Trophoblast cell (in vitro differentiated cells and primary cell): Measurements from ENCODE around the gene OR6B1. TPM values are rescaled to one million over a fixed set of nuclear protein-coding genes. Genes with fewer than 3 reads are reported as not detected.

Experiments used
- DNase-seq, 2 donors: peaks; one replicate each; pipeline ENCODE4 v3.0.0-alpha.2; 2016
- H2AFZ ChIP-seq: 2 replicates; pipeline ENCODE4 v1.6.1; 2013; ENCODE audit warnings: low read length, moderate library complexity, mild to moderate bottlenecking; ENCODE audit not compliant: insufficient read depth, poor library complexity
- H2AK5ac ChIP-seq: 2 replicates; pipeline ENCODE4 v1.6.1; 2013; ENCODE audit warnings: mild to moderate bottlenecking, low read length
- H2BK120ac ChIP-seq: 2 replicates; pipeline ENCODE4 v1.6.1; 2013; ENCODE audit warnings: low read length, mild to moderate bottlenecking, moderate library complexity; ENCODE audit not compliant: insufficient read depth, poor library complexity
- H2BK12ac ChIP-seq: 2 replicates; pipeline ENCODE4 v1.6.1; 2013; ENCODE audit warnings: mild to moderate bottlenecking, low read length, moderate library complexity
- H2BK5ac ChIP-seq: 2 replicates; pipeline ENCODE4 v1.6.1; 2013; ENCODE audit warnings: low read length, low read depth, moderate library complexity, mild to moderate bottlenecking; ENCODE audit not compliant: poor library complexity
- H3K14ac ChIP-seq: 2 replicates; pipeline ENCODE4 v1.6.1; 2013; ENCODE audit warnings: mild to moderate bottlenecking, low read length
- H3K18ac ChIP-seq: 2 replicates; pipeline ENCODE4 v1.6.1; 2013; ENCODE audit warnings: mild to moderate bottlenecking, low read length
- H3K23ac ChIP-seq: 2 replicates; pipeline ENCODE4 v1.6.1; 2013; ENCODE audit warnings: low read length
- H3K27ac ChIP-seq: 2 replicates; pipeline ENCODE4 v1.5.1; 2013; ENCODE audit warnings: low read depth, mild to moderate bottlenecking, inconsistent platforms, low read length, moderate library complexity
- H3K27me3 ChIP-seq: 2 replicates; pipeline ENCODE4 v1.6.1; 2013; ENCODE audit warnings: inconsistent platforms, mild to moderate bottlenecking, low read length, moderate library complexity; ENCODE audit not compliant: insufficient read depth
- H3K36me3 ChIP-seq, 2 experiments: 1 replicate in 1 of 2; 2 replicates in 1 of 2; pipeline ENCODE4 v1.6.1; 2013; ENCODE audit warnings: low read length in 2 of 2, mild to moderate bottlenecking in 2 of 2, moderate library complexity in 1 of 2; ENCODE audit not compliant: insufficient read depth in 2 of 2, control insufficient read depth in 1 of 2
- H3K4ac ChIP-seq: 2 replicates; pipeline ENCODE4 v1.6.1; 2013; ENCODE audit warnings: low read depth, mild to moderate bottlenecking, low read length, moderate library complexity
- H3K4me1 ChIP-seq, 2 experiments: 1 replicate in 1 of 2; 2 replicates in 1 of 2; pipeline ENCODE4 v1.6.1; 2013; ENCODE audit warnings: low read length in 2 of 2, mild to moderate bottlenecking in 2 of 2, moderate library complexity in 1 of 2; ENCODE audit not compliant: insufficient read depth in 2 of 2, control insufficient read depth in 1 of 2
- H3K4me2 ChIP-seq: 2 replicates; pipeline ENCODE4 v1.6.1; 2013; ENCODE audit warnings: inconsistent platforms, mild to moderate bottlenecking, low read length, moderate library complexity
- H3K4me3 ChIP-seq: 2 replicates; pipeline ENCODE4 v1.5.1; 2013; ENCODE audit warnings: mild to moderate bottlenecking, low read depth, low read length, inconsistent platforms
- H3K79me1 ChIP-seq: one replicate; pipeline ENCODE4 v1.6.1; 2013; ENCODE audit warnings: low read length
- H3K79me2 ChIP-seq: 2 replicates; pipeline ENCODE4 v1.6.1; 2013; ENCODE audit warnings: low read length, mild to moderate bottlenecking; ENCODE audit not compliant: control insufficient read depth, insufficient read depth, poor library complexity
- H3K9ac ChIP-seq: 2 replicates; pipeline ENCODE4 v1.6.1; 2013; ENCODE audit warnings: mild to moderate bottlenecking, low read length
- H3K9me3 ChIP-seq: 2 replicates; pipeline ENCODE4 v1.6.1; 2013; ENCODE audit warnings: low read depth, mild to moderate bottlenecking, control low read depth, inconsistent platforms, low read length; ENCODE audit not compliant: insufficient read depth
- H4K12ac ChIP-seq: 2 replicates; pipeline ENCODE4 v1.6.1; 2013; ENCODE audit warnings: low read depth, mild to moderate bottlenecking, low read length, moderate library complexity
- H4K8ac ChIP-seq: 2 replicates; pipeline ENCODE4 v1.6.1; 2013; ENCODE audit warnings: low read depth, mild to moderate bottlenecking, low read length, moderate library complexity
- H4K91ac ChIP-seq: one replicate; pipeline ENCODE4 v1.6.1; 2013; ENCODE audit warnings: low read depth, mild to moderate bottlenecking, low read length, moderate library complexity
- WGBS: extraction: QIAGEN DNeasy Blood & Tissue Kit; methylation state at CpG from one replicate; pipeline ENCODE4 v1.1.7; 2013; ENCODE audit warnings: missing lambda C conversion rate; ENCODE audit not compliant: insufficient read length, insufficient coverage; ENCODE audit errors: extremely low coverage; 5-methylcytosine and 5-hydroxymethylcytosine counted together
- polyA plus RNA-seq: library from polyadenylated mRNA; stranded (reverse); fragments of 200-250 nt; gene quantifications from 2 replicates; pipeline ENCODE4 v1.2.3, GENCODE V29; 2013

Gene OR6B1
- 0.06 and 0.07 TPM in 2 replicates for polyA plus RNA-seq

GRCh38 chr7:144000020-144000419 lies at the start of gene OR6B1:
TSS of gene OR6B1 (plus strand) at chr7:144000320. CDS start at chr7:144003997, 3,677 bp downstream.
- H2BK120ac ChIP-seq = no peak within 1 kb of the TSS
- no peaks in the 10 kb centered on the region for H3K36me3 ChIP-seq
- H2AFZ ChIP-seq = no peak within 1 kb of the TSS
- no peak within 1 kb of the TSS for H3K14ac ChIP-seq
- H3K4me3 ChIP-seq = no peak within 1 kb of the TSS
- H3K23ac ChIP-seq = no peak within 1 kb of the TSS
- no peaks in the 10 kb centered on the region for H3K27me3 ChIP-seq
- H2BK12ac ChIP-seq = no peak within 1 kb of the TSS
- H4K12ac ChIP-seq = no peak within 1 kb of the TSS
- no peaks in the 10 kb centered on the region for H3K79me2 ChIP-seq
- H3K27ac ChIP-seq = no peak within 1 kb of the TSS
- H2AK5ac ChIP-seq = no peak within 1 kb of the TSS
- DNase-seq = no peak
- H3K9ac ChIP-seq = no peak within 1 kb of the TSS
- H3K4me1 ChIP-seq = no peaks in the 10 kb centered on the region
- no peak within 1 kb of the TSS for H4K91ac ChIP-seq
- H4K8ac ChIP-seq = no peak within 1 kb of the TSS
- no peak within 1 kb of the TSS for H2BK5ac ChIP-seq
- no peak within 1 kb of the TSS for H3K18ac ChIP-seq
- H3K79me1 ChIP-seq = no peaks in the 10 kb centered on the region
- H3K4me2 ChIP-seq = no peak within 1 kb of the TSS
- no CpG with 5 or more reads among the region's 4 CpGs for WGBS
- H3K4ac ChIP-seq = no peak within 1 kb of the TSS
- no peaks in the 10 kb centered on the region for H3K9me3 ChIP-seq

GRCh38 chr7:143953421-143953820 lies 46.7 kb upstream of the OR6B1 start:
- no peaks in the 10 kb centered on the region for H3K9me3 ChIP-seq

GRCh38 chr7:143954135-143954534 lies 46.0 kb upstream of the OR6B1 start:
- H3K4me3 ChIP-seq = no peak overlapping the region
- H3K9ac ChIP-seq = no peak overlapping the region
- H3K27me3 ChIP-seq = no peaks in the 10 kb centered on the region
- no peak overlapping the region for H3K27ac ChIP-seq
- no peaks in the 10 kb centered on the region for H3K36me3 ChIP-seq
- H3K18ac ChIP-seq = no peak overlapping the region
- H3K79me1 ChIP-seq = no peaks in the 10 kb centered on the region
- no peak overlapping the region for H2BK12ac ChIP-seq
- WGBS = no CpG with 5 or more reads among the region's 2 CpGs
- H3K4ac ChIP-seq = no peak overlapping the region
- H3K9me3 ChIP-seq = no peaks in the 10 kb centered on the region
- H4K12ac ChIP-seq = no peak overlapping the region
- DNase-seq = no peak
- H2AFZ ChIP-seq = no peak overlapping the region
- H2BK120ac ChIP-seq = no peak overlapping the region
- H3K23ac ChIP-seq = no peak overlapping the region
- H4K8ac ChIP-seq = no peak overlapping the region
- H3K79me2 ChIP-seq = no peaks in the 10 kb centered on the region
- H3K4me2 ChIP-seq = no peak overlapping the region
- H4K91ac ChIP-seq = no peak overlapping the region
- no peak overlapping the region for H2BK5ac ChIP-seq
- no peak overlapping the region for H3K14ac ChIP-seq
- no peak overlapping the region for H2AK5ac ChIP-seq
- H3K4me1 ChIP-seq = no peaks in the 10 kb centered on the region

More at GRCh38 chr7:143953421-143953820, 46.7 kb upstream of the OR6B1 start:
- H2BK5ac ChIP-seq = no peak overlapping the region
- no peak overlapping the region for H3K9ac ChIP-seq
- no peak overlapping the region for H3K14ac ChIP-seq
- H3K79me1 ChIP-seq = no peaks in the 10 kb centered on the region
- H3K79me2 ChIP-seq = no peaks in the 10 kb centered on the region
- WGBS = no CpG with 5 or more reads among the region's 3 CpGs
- H3K27me3 ChIP-seq = no peaks in the 10 kb centered on the region
- H4K12ac ChIP-seq = no peak overlapping the region
- H2AFZ ChIP-seq = no peak overlapping the region
- no peak overlapping the region for H4K8ac ChIP-seq
- no peaks in the 10 kb centered on the region for H3K36me3 ChIP-seq
- H3K27ac ChIP-seq = no peak overlapping the region
- no peak for DNase-seq
- H2BK120ac ChIP-seq = no peak overlapping the region
- H3K18ac ChIP-seq = no peak overlapping the region
- no peak overlapping the region for H2BK12ac ChIP-seq
- H3K4me3 ChIP-seq = no peak overlapping the region
- no peaks in the 10 kb centered on the region for H3K4me1 ChIP-seq
- H3K4ac ChIP-seq = no peak overlapping the region
- no peak overlapping the region for H3K4me2 ChIP-seq
- no peak overlapping the region for H3K23ac ChIP-seq
- no peak overlapping the region for H2AK5ac ChIP-seq
- no peak overlapping the region for H4K91ac ChIP-seq

- no peak within 1 kb of the TSS for H3K23ac ChIP-seq
- H3K79me1 ChIP-seq = no peaks in the 10 kb centered on the region
- no peaks in the 10 kb centered on the region for H3K27me3 ChIP-seq
- H2AK5ac ChIP-seq = no peak within 1 kb of the TSS
- H2BK120ac ChIP-seq = no peak within 1 kb of the TSS
- H3K4ac ChIP-seq = no peak within 1 kb of the TSS
- H3K36me3 ChIP-seq = no peaks in the 10 kb centered on the region
- no peaks in the 10 kb centered on the region for H3K9me3 ChIP-seq
- no peak within 1 kb of the TSS for H3K27ac ChIP-seq
- H4K12ac ChIP-seq = no peak within 1 kb of the TSS
- H2BK5ac ChIP-seq = no peak within 1 kb of the TSS
- 100% methylated on average over 2 of the region's 3 CpGs for WGBS
- no peak within 1 kb of the TSS for H3K4me2 ChIP-seq
- H3K4me3 ChIP-seq = no peak within 1 kb of the TSS
- DNase-seq = no peak
- H3K14ac ChIP-seq = no peak within 1 kb of the TSS
- no peaks in the 10 kb centered on the region for H3K4me1 ChIP-seq
- H3K9ac ChIP-seq = no peak within 1 kb of the TSS
- H3K79me2 ChIP-seq = no peaks in the 10 kb centered on the region
- no peak within 1 kb of the TSS for H4K91ac ChIP-seq
- no peak within 1 kb of the TSS for H4K8ac ChIP-seq
- no peak within 1 kb of the TSS for H2AFZ ChIP-seq
- H3K18ac ChIP-seq = no peak within 1 kb of the TSS
- no peak within 1 kb of the TSS for H2BK12ac ChIP-seq
These were observed 45.6 kb upstream of the OR6B1 start, which contains the start of gene OR2F1 for GRCh38 chr7:143954544-143954943. TSS of gene OR2F1 (plus strand) at chr7:143954844. CDS start at chr7:143959971, 5,127 bp downstream.
